HG02763 (cell line): ENCODE results near the gene GNG12.

ENCODE experiments used
- ATAC-seq: cut with Tn5 transposase; IDR thresholded peaks from one replicate; pipeline ENCODE4 v1.9.1; 2021; ENCODE audit warnings: mild to moderate bottlenecking, moderate library complexity; ENCODE audit not compliant: unreplicated experiment

Gene GNG12

GRCh38 chr1:67755619-67756018 lies 77.6 kb downstream of the GNG12 start:
- no peak for ATAC-seq

DNA sequence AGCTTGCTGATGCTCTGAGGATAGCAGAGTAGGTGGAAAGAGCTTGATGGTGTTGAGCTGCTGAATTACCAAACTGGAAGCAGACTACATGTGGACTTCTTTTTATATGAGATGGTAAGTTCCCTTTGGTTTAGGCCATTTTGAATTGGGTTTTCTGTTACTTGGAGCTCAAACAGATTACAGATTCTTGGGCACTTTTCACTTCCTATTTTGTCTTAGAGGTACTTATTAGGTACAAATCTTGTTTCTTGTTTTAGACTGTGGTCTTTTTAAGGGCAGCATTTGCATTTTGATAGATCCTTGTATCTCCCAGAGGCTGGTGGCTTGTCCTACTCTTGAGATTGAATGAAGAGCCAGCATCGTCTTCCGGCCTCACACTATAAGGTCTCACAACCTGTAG lies 78.1 kb downstream of the GNG12 start:
- no peak for ATAC-seq

GRCh38 chr1:67754526-67754920 lies 78.7 kb downstream of the GNG12 start:
- no peak for ATAC-seq

- ATAC-seq: no peak
Observed at GRCh38 chr1:67753776-67754525, 79.3 kb downstream of the GNG12 start.

- no peak for ATAC-seq
Observed at GRCh38 chr1:67752306-67752705, 81.0 kb downstream of the GNG12 start.

DNA sequence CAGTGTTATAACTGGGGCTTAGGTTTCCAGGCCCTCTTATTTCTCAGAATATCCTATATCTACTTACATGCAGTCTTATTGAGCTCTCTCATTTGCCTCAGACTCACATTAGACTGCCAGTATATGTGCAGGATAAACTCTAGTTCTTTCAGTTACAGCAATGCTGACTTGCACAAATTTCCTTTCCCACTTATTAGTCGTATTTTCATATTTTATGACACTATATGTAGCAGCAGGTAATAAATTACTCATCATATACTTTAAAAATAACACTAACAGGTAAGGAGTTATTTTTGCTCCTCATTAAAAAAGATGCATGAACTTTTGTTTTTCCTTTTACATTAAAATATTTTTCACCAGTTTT lies 82.6 kb downstream of the GNG12 start:
- ATAC-seq: no peak

DNA sequence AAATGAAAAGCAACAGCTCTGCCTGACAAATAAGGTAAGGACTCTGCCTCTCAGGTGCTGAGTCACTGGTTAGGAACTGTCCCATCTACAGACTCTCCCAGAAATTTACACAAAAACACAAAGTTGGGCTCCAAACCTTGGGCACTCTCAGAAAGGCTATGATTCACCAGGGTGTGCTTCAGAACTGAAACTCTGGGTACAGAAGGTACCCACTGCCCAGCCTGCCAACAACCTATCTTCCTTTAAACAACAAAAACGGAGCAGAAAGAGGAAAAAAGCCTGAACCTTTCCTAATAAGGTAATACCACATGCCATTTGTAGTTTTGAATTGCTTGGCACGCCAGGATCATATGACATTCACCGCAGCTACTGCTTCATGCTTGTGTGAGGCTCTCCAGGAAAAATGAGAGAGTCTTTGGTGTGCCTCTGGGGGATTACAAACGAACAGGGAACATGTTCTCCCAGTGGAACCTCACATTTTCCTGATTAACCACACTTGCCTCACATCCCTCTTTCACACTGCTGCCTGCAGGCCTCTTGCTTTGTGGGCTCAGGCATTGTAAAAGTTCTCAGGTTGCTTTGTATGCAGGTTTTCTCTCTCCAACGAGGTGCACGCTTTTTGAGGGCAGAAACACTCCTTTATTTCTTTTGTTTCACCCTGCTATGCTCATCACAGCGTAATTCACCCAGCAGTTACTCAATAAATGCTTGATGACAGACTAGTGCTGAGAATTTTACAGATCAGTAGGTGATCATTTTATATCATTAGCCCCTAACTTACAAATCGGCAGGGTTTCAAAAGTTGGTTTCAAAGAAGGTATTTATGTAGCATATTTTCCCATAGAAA lies 83.2 kb downstream of the GNG12 start:
- no peak for ATAC-seq

DNA sequence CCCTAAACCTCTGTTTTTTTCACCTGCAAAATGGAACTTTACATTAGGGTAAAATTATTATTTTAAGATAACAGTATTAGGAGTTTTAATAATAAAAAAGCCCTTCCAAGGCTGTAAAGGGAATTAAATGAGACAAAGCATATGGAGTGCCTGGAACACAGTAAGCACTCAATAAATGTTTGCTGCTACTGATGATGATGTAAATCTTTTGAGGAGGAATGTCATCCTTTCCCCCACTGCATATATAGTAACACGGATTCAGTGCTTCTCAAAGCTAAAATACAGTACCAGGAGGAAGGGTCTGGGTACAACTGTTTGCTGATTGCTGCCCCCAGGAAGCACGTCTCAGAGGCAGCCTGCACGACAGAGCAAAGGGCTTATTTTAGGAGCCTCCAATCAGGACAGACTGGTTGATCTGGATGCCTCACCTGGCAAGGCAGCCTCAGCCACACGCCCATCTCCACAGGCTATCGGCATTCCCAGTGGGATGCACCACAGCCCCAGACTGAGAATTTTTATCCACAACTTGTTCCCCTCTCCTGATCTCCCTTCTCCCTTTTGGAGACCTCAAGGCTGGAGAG lies 83.9 kb downstream of the GNG12 start:
- ATAC-seq: no peak

DNA sequence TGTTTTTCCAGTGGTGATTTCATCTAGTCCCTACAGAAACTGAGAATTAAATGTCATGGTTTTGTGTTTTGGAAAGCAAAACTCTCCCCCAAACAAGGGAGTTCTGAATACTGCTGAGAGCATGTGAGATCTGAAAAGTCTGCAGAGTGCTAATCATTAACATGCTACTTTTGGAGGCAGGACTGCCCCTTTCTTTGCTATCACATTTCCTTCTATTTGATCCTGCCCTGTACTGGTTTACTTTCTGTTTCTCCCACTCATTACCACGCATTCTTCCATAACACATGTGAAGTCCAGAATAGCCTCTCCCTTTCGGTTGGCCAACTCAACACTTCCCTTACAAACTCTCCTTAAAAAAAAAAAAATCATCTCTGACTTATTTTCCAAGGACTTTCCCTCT lies 84.6 kb downstream of the GNG12 start:
- ATAC-seq: peak; percentile 86

DNA sequence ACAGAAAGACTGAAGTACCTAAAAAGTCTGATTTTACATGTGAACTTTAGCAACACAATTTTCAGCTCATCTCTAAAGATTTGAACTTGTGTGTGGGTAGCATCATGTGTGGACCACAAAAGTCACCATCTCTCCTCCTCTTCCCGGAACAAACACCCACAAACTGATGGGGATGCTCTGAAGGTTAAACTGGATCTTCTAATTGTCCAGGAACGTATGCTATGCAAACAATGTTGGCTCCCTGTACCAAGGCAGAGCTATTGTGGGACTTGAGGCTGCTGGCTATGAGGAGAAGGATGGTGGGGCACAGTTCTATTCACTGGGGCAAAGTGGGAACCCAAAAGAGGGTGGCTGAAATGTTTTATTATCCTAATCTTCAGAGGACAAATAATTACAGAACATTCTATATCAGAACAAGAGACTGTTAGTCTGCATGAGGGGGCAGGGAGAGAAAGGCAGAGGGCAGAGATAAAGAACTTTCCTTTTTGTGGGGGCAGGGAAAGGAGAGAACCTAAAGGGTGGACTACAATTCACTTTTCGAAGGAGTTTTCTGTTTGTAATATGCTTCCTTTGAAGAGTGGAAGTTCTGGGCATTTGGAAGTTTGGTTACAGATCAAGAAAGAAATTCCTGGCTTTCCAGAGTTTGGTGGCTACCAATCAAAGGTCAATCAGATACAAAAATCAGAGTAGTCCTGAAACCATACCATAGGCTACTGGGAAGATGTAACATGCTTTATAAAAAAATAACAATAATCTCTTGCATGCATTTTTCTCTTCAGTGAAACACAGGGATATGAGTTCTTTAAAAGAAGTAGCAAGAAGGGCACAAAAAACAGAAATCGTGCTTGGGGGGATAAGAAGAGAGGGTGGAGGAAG lies 85.4 kb downstream of the GNG12 start:
- ATAC-seq: no peak

DNA sequence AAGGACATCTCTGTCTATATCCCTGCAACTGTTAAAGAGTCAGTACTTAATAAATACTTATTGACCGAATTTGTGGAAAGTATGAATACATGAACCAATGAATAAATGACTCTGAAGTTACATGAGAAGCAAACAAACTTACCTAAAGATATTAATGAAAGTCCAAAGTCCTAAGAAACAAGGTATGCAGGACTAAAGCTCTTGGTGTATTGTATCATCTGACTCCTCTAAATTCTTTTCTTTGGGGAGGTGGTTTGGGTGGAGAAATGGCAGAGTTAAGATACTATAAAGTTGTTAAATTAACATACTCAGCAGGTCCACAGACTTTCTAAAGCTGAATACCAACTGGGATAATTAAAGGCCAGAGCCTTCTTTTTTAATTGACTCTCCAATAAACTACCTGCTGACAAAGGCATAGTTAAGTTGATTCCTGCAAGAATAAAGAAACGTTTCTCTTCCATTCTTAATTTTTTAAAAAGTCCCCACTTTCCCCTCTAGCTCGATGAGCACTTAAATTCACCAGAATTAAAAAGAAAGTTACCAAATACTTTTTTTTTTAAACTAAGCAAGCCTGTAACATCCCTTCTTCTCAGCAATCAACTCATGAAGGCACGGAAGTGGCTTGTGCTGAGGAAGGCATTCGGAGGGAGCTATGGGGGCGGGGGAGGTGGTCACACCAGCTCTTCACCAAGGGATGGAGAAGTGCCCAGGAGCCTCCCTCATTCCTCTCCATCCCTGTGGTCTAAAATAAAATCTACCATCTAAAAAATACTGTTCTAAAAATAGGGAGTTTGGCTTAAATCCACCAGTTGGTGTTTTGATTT lies 87.2 kb downstream of the GNG12 start:
- no peak for ATAC-seq

DNA sequence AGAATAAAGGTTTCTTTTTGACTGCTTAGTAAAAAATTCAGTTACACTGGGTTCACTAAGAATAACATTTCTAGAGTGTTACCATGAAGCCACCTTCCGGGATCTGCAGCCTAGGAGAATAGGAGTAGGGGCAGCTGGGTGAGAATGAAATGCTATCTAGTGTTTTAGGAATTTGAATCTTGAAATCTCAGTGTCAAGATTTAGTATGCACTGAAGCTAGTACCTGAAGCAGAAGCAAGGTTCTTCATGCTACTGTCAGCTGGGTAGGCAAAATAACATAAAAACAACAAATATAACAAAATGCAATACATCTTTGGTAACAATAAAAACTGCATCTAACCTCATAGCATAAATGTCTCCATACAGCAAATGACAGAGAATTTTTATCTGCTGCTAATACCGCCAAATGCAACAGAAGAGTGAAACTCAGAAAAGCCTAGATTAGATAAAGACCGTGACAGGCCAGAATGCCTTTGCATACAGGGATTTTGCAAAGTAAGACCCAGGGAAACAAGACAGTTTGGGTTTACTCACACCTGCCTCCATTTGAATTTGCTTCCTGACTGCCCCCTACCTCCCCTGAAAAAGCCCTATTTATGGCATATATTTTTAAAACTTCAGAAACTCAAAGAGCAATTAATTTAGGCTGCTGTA lies 90.1 kb downstream of the GNG12 start:
- no peak for ATAC-seq

GRCh38 chr1:67741736-67742135 lies 91.5 kb downstream of the GNG12 start:
- ATAC-seq: no peak

DNA sequence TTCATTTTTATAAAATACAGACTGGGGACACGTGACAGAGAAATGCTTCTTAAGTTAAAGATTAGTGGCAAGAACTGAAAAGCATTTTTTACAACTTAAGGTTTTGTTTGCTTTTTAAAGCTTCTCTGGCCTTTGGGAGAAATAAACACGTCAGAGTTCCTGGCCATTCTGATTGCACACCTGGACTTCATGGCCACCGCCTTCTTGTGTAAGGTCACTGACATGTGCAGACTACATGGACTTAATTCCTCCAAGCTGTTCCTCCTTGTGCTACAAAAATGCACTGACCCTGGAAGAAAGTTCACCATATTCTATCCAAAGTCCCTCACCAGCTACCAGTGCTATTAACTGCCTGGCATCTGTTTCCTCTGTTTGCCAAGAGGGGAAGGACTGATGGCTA lies 92.1 kb downstream of the GNG12 start:
- no peak for ATAC-seq

DNA sequence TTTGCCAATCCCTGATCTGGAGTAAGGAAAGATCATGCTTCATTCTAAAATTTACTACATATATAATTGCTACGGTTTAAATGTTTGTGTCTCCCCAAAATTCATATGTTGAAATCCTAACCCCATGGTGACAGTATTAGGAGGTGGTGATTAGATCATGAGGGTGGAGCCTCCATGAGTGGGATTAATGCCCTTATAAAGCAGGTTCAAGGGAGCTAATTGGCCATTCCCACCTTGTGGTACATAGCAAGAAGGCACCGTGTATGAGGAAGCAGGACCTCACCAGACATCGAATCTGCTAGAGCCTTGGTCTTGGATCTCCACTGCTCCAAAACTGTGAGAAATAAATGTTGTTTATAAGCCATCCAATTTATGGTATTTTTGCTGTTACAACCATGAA lies 92.7 kb downstream of the GNG12 start:
- ATAC-seq: no peak

GRCh38 chr1:67739361-67739760 lies 93.9 kb downstream of the GNG12 start:
- no peak for ATAC-seq

- ATAC-seq: no peak
Observed at GRCh38 chr1:67738401-67738800, 94.9 kb downstream of the GNG12 start.

DNA sequence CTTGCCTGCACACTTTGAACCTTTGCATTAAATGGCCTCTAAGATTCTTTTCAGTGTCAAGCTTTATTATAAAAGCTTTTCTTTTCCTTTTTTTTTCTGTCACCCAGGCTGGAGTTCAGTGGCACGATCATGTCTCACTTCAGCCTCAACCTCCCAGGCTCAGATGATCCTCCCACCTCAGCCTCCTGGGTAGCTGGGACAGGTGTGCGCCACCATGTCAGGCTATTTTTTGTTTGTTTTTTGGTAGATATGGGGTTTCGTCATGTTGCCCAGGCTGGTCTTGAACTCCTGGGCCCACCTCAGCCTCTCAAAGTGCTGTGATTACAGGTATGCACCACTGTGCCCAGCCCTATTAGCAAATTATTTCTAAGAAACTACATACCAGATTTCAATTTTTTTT lies 95.4 kb downstream of the GNG12 start:
- no peak for ATAC-seq

DNA sequence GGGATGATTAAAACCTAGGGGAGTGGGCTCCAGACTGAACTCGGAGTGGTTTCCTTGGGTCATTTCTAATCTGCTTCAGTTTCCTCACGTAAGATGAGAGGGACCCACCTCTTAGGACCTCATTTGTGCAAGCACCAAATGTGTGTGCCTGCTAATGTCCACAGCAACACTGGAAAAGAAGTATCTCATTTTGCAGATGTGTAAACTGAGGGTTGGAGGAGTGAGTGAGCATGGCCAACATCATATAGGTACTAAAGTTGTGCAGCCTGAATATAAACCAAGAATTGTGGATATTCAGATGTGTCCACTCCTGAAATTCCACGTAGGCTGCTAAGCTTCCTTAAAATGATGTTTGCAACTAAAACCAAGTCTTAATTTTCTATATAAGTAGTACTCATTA lies 96.5 kb downstream of the GNG12 start:
- no peak for ATAC-seq
